ENCODE data around the gene TBL1XR1. TPM values are rescaled to one million over a fixed set of nuclear protein-coding genes. Genes with fewer than 3 reads are reported as not detected.

TBL1XR1 gene
- total RNA-seq, 1 experiment from 2014 or later: 119 TPM

- no peaks in the 10 kb centered on the region; the same call in 1 of the 2 replicates for H3K36me3 ChIP-seq (replicated peaks; ENCODE audit: control insufficient read depth, insufficient read depth, low read length)
- no peak overlapping the region for H3K4me3 ChIP-seq (ENCODE audit: insufficient read depth, low read depth, low read length)
- no peaks in the 10 kb centered on the region for H3K27me3 ChIP-seq (ENCODE audit: control insufficient read depth, insufficient read depth, low read length)
- DNase-seq: no peak
Measured at GRCh38 chr3:177133860-177134815, 63.1 kb downstream of the TBL1XR1 start.

DNA sequence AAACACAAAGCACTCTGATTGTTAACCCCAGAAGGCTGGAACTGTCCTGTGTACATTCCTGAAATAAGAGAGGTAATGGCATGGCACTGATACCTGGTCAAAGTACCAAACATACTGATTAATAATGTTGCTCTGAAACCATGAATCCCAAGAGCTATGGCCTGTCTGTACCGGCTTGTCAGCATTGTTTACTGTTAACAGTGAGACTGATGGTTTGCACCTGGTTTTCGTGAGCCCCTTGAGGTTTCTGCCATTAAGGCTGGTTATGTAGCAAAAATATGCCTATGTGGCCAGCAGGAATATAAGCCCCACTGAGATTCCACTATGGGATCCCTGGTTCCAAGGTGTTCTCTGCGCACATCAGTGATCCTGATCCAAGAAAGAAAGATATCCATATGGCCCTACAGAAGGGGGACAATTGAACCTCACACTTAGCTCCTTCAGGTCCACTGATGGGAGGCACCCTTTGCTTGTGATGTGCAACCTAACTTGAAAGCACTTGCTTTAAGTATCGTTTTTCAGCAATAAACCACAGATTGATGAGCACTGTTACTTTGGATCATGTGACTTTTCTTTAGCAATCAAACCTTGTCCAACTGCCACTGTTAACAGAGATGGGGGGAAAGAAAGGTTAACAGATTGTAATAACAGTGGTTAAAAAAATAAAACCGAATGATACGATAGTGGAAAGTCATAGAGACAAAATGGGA lies 65.2 kb downstream of the TBL1XR1 start:
- Histone ChIP-seq H3K4me3 (ENCODE audit: insufficient read depth, low read depth, low read length) (no peak overlapping the region), H3K27me3 (ENCODE audit: control insufficient read depth, insufficient read depth, low read length) (no peaks in the 10 kb centered on the region), H3K36me3 (replicated peaks; ENCODE audit: control insufficient read depth, insufficient read depth, low read length) (no peaks in the 10 kb centered on the region; the same call in 1 of the 2 replicates)
- no peak for DNase-seq

DNA sequence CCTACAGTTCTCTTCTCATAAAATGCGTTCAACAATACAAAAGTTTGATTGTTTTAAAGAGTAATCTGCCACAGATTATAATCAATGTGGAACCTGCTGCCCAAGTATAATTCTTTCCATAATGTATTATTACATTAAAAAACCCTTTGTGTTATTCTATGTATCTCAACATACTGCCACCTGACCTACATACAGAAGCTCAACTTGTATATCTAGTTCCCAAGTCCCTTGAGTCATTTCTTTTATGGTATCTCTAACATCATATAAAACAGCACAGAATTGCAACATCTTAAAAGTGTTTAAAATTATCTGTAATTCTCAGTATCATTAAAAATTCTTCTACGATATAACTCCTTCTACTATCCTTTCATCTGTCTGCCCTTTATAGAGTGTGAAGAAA lies 70.3 kb downstream of the TBL1XR1 start:
- H3K4me3 ChIP-seq (ENCODE audit: insufficient read depth, low read depth, low read length): no peak overlapping the region
- no peaks in the 10 kb centered on the region for H3K27me3 ChIP-seq (ENCODE audit: control insufficient read depth, insufficient read depth, low read length)

GRCh38 chr3:177126015-177126773 lies 71.1 kb downstream of the TBL1XR1 start:
- Histone ChIP-seq H3K36me3 (replicated peaks; ENCODE audit: control insufficient read depth, insufficient read depth, low read length) (no peaks in the 10 kb centered on the region), H3K4me3 (ENCODE audit: insufficient read depth, low read depth, low read length) (no peak overlapping the region), H3K27me3 (ENCODE audit: control insufficient read depth, insufficient read depth, low read length) (no peaks in the 10 kb centered on the region)
- no peak for DNase-seq

More for the DNA sequence above, 70.3 kb downstream of the TBL1XR1 start:
- no peaks in the 10 kb centered on the region for H3K36me3 ChIP-seq (replicated peaks; ENCODE audit: control insufficient read depth, insufficient read depth, low read length)
- no peak for DNase-seq

GRCh38 chr3:177124882-177125281 lies 72.4 kb downstream of the TBL1XR1 start:
- Histone ChIP-seq H3K36me3 (replicated peaks; ENCODE audit: control insufficient read depth, insufficient read depth, low read length) (no peaks in the 10 kb centered on the region), H3K4me3 (ENCODE audit: insufficient read depth, low read depth, low read length) (no peak overlapping the region), H3K27me3 (ENCODE audit: control insufficient read depth, insufficient read depth, low read length) (no peaks in the 10 kb centered on the region)
- no peak for DNase-seq

GRCh38 chr3:177123822-177124221 lies 73.5 kb downstream of the TBL1XR1 start:
- H3K27me3 ChIP-seq (ENCODE audit: control insufficient read depth, insufficient read depth, low read length): no peaks in the 10 kb centered on the region
- no peak for DNase-seq
- H3K4me3 ChIP-seq (ENCODE audit: insufficient read depth, low read depth, low read length): no peak overlapping the region
- no peaks in the 10 kb centered on the region for H3K36me3 ChIP-seq (replicated peaks; ENCODE audit: control insufficient read depth, insufficient read depth, low read length)

DNA sequence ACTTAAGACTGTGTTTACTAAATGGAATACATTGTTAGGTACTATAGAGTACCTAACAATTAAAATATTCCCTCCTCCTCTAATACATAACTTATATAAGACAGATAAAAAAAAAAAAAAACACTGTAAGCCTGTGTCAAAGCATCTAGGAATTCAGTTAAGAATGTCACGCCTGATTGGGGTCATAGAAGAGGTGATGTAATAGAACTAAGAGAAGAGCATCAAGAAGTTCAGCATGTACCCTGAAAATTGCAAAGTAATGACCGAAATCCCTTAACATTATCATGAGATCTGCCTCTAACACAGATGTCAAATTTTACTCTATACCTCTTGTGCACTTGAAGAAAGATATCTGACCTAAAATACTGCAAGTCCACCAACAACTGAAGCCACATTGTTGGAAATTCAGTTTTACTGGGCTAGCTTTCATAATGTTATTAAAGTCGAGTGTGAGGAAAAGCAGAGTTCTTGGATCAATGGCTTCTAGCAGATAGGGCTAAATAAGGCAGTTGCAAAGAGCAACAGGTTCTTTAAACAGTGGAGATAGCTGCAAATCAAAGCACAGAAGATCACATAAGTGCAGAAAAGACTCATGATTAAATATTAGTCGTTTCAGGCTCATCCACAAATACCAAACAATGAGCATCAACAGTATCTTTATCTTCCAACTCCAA lies 75.0 kb downstream of the TBL1XR1 start:
- Histone ChIP-seq H3K4me3 (ENCODE audit: insufficient read depth, low read depth, low read length) (no peak overlapping the region), H3K36me3 (replicated peaks; ENCODE audit: control insufficient read depth, insufficient read depth, low read length) (no peaks in the 10 kb centered on the region), H3K27me3 (ENCODE audit: control insufficient read depth, insufficient read depth, low read length) (no peaks in the 10 kb centered on the region)
- DNase-seq: no peak

DNA sequence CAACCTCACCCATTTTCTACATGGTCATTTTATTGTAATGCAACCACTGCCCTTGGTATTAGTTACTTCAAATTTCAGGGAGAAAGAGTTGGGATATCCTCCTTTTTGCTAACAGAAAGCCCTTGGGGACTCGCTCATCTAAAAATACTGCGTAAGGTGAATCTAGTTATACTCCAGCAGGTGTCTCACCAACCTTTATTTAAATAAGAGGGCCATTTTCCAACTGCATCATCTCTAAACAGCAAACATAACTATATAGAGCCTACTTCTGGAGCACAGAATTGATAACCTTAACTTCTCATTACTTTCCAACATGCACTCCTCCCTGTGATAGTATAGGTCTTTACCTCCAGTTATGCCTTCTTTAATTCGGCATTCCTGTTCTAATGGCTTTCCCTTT lies 77.5 kb downstream of the TBL1XR1 start:
- no peaks in the 10 kb centered on the region for H3K36me3 ChIP-seq (replicated peaks; ENCODE audit: control insufficient read depth, insufficient read depth, low read length)
- H3K4me3 ChIP-seq (ENCODE audit: insufficient read depth, low read depth, low read length): no peak overlapping the region
- DNase-seq: no peak
- no peaks in the 10 kb centered on the region for H3K27me3 ChIP-seq (ENCODE audit: control insufficient read depth, insufficient read depth, low read length)

DNA sequence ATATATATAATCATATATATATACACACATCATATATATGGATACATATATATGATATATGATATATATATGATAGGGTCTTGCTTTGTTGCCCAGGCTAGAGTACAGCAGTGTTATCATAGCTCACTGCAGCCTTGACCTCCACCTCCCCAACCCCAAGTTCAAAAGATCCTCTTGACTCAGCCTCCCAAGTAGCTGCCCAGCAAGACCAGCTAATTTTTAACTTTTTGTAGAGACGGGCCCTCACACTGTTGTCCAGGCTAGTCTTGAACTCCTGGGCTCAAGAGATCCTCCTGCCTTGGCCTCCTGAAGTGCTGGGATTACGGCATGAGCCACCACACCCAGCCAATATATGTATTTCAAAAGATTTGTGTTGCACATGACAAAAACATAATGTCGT lies 83.0 kb downstream of the TBL1XR1 start:
- no peak for DNase-seq
- Histone ChIP-seq H3K27me3 (ENCODE audit: control insufficient read depth, insufficient read depth, low read length) (no peaks in the 10 kb centered on the region), H3K4me3 (ENCODE audit: insufficient read depth, low read depth, low read length) (no peak overlapping the region), H3K36me3 (replicated peaks; ENCODE audit: control insufficient read depth, insufficient read depth, low read length) (no peaks in the 10 kb centered on the region)

- H3K36me3 ChIP-seq (replicated peaks; ENCODE audit: control insufficient read depth, insufficient read depth, low read length): no peaks in the 10 kb centered on the region
- H3K27me3 ChIP-seq (ENCODE audit: control insufficient read depth, insufficient read depth, low read length): no peaks in the 10 kb centered on the region
- DNase-seq: no peak
- no peak overlapping the region for H3K4me3 ChIP-seq (ENCODE audit: insufficient read depth, low read depth, low read length)
Measured at GRCh38 chr3:177111541-177111949, 85.7 kb downstream of the TBL1XR1 start.

- Histone ChIP-seq H3K27me3 (ENCODE audit: control insufficient read depth, insufficient read depth, low read length) (no peaks in the 10 kb centered on the region), H3K4me3 (ENCODE audit: insufficient read depth, low read depth, low read length) (no peak overlapping the region), H3K36me3 (replicated peaks; ENCODE audit: control insufficient read depth, insufficient read depth, low read length) (no peaks in the 10 kb centered on the region)
- no peak for DNase-seq
Measured at GRCh38 chr3:177110895-177111294, 86.4 kb downstream of the TBL1XR1 start.

DNA sequence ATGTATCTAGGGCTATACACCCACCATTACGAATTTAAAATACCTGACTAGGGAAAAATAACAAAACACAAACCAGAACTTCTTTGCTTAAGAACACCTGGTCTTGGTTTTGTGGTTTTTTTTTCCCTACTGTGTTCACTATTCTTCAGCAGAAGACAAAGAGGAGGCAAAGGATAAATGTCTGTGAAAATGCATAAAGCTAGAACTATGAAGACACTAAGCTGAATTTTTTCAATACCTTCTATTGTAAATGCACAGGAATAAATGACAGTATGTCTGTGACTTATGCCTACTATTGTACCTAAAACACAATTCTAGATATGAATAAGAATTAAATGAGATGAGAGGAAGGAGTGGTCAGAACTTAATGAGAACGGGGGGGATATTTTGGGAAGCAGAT lies 86.9 kb downstream of the TBL1XR1 start:
- DNase-seq: no peak
- H3K4me3 ChIP-seq (ENCODE audit: insufficient read depth, low read depth, low read length): no peak overlapping the region
- no peaks in the 10 kb centered on the region for H3K27me3 ChIP-seq (ENCODE audit: control insufficient read depth, insufficient read depth, low read length)
- H3K36me3 ChIP-seq (replicated peaks; ENCODE audit: control insufficient read depth, insufficient read depth, low read length): no peaks in the 10 kb centered on the region

GRCh38 chr3:177109688-177110330 lies 87.5 kb downstream of the TBL1XR1 start:
- DNase-seq: no peak
- H3K4me3 ChIP-seq (ENCODE audit: insufficient read depth, low read depth, low read length): no peak overlapping the region
- no peaks in the 10 kb centered on the region for H3K27me3 ChIP-seq (ENCODE audit: control insufficient read depth, insufficient read depth, low read length)
- no peaks in the 10 kb centered on the region for H3K36me3 ChIP-seq (replicated peaks; ENCODE audit: control insufficient read depth, insufficient read depth, low read length)

DNA sequence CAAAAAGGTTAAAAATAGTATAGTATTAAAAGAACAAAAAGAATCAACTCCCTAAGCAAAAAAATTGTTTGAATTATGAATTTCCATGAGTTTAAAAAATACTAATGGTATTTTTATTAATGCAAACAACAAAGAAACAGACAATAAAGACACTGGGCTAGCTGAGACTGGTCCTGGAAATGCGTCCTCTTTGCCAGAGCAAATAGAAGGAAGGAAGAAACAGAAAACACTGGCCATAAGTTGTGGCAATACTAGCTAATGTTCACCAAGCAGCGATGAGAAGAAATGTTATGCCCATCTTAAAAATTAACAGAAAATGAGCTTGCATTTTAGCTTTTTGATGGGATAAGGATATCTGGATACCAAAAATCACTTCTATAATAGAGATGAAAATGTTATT lies 88.6 kb downstream of the TBL1XR1 start:
- Histone ChIP-seq H3K27me3 (ENCODE audit: control insufficient read depth, insufficient read depth, low read length) (no peaks in the 10 kb centered on the region), H3K36me3 (replicated peaks; ENCODE audit: control insufficient read depth, insufficient read depth, low read length) (no peaks in the 10 kb centered on the region), H3K4me3 (ENCODE audit: insufficient read depth, low read depth, low read length) (no peak overlapping the region)
- DNase-seq: no peak

All from H7 (cell line).